Immature natural killer cell (primary cell): Measurements from ENCODE around the gene EPDR1. TPM values are rescaled to one million over a fixed set of nuclear protein-coding genes. Genes with fewer than 3 reads are reported as not detected.

ENCODE experiments used
- DNase-seq, 3 donors: peaks; one replicate each; pipeline ENCODE4 v3.0.0; 2022; ENCODE audit warnings: mixed read lengths in 1 of 3
- H3K27ac Mint-ChIP-seq, 6 donors: one replicate each; pipeline ENCODE4 v1.8.0; 2020; ENCODE audit warnings: mixed read lengths in 6 of 6, mild to moderate bottlenecking in 5 of 6, inconsistent platforms in 4 of 6, moderate library complexity in 3 of 6
- H3K27me3 Mint-ChIP-seq, 3 donors: one replicate each; pipeline ENCODE4 v1.8.0; 2020 to 2021; ENCODE audit warnings: low read depth in 3 of 3, mild to moderate bottlenecking in 3 of 3, mixed read lengths in 3 of 3, moderate library complexity in 3 of 3, inconsistent platforms in 1 of 3
- H3K36me3 Mint-ChIP-seq, 3 donors: one replicate each; pipeline ENCODE4 v1.8.0; 2020; ENCODE audit warnings: mixed read lengths in 3 of 3, inconsistent platforms in 2 of 3, mild to moderate bottlenecking in 2 of 3
- H3K4me1 Mint-ChIP-seq, 2 donors: one replicate each; pipeline ENCODE4 v1.8.0; 2020; ENCODE audit warnings: inconsistent platforms in 2 of 2, mild to moderate bottlenecking in 2 of 2, mixed read lengths in 2 of 2, moderate library complexity in 1 of 2
- H3K4me3 Mint-ChIP-seq, 5 donors: one replicate each; pipeline ENCODE4 v1.8.0; 2020; ENCODE audit warnings: mild to moderate bottlenecking in 5 of 5, mixed read lengths in 5 of 5, inconsistent platforms in 3 of 5, moderate library complexity in 3 of 5
- H3K9me3 Mint-ChIP-seq, 6 donors: one replicate each; pipeline ENCODE4 v1.8.0; 2020; ENCODE audit warnings: mild to moderate bottlenecking in 6 of 6, mixed read lengths in 6 of 6, inconsistent platforms in 4 of 6, moderate library complexity in 3 of 6
- polyA plus RNA-seq, 3 donors: library from polyadenylated mRNA; unstranded; fragments of 300-500 nt; fragmentation: Illumina TruSeq; gene quantifications; one replicate each; pipeline ENCODE4 v1.2.3, GENCODE V29; 2021

EPDR1 gene
- polyA plus RNA-seq, result 10 to 100 TPM in 1 of 3 donors, 1 to 10 TPM in 2; 5.2 to 11.2 (median 6.9) TPM

DNA sequence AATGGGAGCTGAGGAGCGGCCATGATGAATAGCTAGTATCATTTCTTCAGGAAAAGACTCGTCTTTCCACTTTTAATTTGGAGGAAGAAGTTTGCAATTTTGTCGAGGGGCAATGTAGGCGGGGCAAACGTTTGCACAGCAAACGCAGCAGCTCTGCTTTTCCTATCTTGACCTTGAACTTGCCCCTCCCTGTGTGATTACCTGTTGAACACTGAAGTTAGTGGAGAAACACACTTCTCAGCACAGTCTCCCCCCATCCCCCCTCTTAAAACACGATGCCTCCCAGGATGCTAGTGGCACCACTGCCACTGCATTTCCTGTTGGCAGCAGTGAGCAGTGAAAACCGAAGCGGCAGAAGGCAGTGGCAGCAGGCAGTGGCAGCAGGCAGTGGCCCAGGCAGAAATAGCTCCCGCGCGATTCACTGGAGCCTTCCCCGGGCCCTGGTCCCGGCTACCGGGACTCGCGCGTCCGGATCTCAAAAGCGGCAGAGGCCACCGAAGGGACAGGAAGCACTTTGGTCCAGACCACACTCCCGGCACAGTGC, at the start of gene EPDR1:
Gene EPDR1 (plus strand): TSS at position 336 of the 544 bp plus-strand sequence. CDS start 300 bp downstream, outside the sequence.
- Mint-ChIP-seq H3K27me3 (peaks cover 6 to 27% (median 6%) of the 10 kb centered on the region in 3 donors), H3K4me3 (peak within 1 kb of the TSS; percentile 87 to 90 (median 89)), H3K27ac (peak within 1 kb of the TSS in 3 of 6 donors; percentile 6 to 38 (median 15)), H3K36me3 (peaks cover 0 to 3% (median 0%) of the 10 kb centered on the region in 3 donors), H3K9me3 (peaks cover 0 to 5% (median 0%) of the 10 kb centered on the region in 6 donors), H3K4me1 (peaks cover 26 to 32% of the 10 kb centered on the region in 2 donors)
- peak; percentile 18 to 44 (median 40) for DNase-seq

DNA sequence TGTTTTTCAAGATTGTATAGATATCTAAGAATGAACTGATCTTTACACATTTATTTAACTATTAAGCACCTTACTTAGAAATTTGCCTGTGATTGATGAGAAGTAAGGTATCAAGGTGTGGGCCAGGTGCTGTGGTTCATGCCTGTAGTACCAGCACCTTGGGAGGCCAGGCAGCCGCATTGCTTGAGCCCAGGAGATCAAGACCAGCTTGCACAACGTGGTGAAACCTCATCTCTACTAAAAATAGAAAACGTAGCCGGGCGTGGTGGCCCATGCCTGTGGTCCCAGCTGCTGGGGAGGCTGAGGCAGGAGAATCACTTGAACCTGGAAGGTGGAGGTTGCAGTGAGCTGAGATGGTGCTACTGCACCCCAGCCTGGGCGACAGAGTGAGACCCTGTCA, 38.4 kb upstream of the EPDR1 start:
- Mint-ChIP-seq H3K9me3 (no peaks in the 10 kb centered on the region), H3K27me3 (peaks cover 1 to 2% (median 2%) of the 10 kb centered on the region in 3 donors), H3K4me3 (no peak overlapping the region)

DNA sequence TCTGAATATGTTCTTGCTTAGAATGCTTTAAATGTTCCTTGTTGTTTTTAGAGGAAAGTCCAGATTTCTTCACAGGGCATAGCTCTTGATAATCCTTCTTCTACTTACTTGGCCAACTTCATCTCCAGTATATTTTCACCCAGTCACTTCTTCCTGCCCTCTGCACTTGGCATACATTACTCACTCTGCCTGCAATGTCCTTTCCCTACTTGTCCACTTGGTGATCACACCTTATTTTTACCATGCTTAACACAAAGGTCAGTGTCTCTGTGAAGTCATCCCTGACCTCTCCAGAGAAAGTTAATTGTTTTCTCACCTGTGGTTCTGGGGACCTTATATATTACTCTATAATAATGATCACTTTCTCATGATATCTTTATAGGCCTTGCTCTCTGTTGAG, 27.1 kb upstream of the EPDR1 start:
- H3K36me3 Mint-ChIP-seq, result peaks cover 18 to 45% (median 23%) of the 10 kb centered on the region in 3 donors
- DNase-seq, result no peak
- H3K9me3 Mint-ChIP-seq, result peaks cover 0 to 2% (median 0%) of the 10 kb centered on the region in 6 donors
- H3K27ac Mint-ChIP-seq, result no peak overlapping the region
- no peak overlapping the region for H3K4me3 Mint-ChIP-seq
- H3K27me3 Mint-ChIP-seq, result peaks cover 0 to 5% (median 2%) of the 10 kb centered on the region in 3 donors
- no peaks in the 10 kb centered on the region for H3K4me1 Mint-ChIP-seq

More for the DNA sequence above, 38.4 kb upstream of the EPDR1 start:
- Mint-ChIP-seq H3K4me1 (peaks cover 0 to 5% of the 10 kb centered on the region in 2 donors), H3K27ac (no peak overlapping the region), H3K36me3 (peaks cover 27 to 39% (median 38%) of the 10 kb centered on the region in 3 donors)
- DNase-seq, result no peak

DNA sequence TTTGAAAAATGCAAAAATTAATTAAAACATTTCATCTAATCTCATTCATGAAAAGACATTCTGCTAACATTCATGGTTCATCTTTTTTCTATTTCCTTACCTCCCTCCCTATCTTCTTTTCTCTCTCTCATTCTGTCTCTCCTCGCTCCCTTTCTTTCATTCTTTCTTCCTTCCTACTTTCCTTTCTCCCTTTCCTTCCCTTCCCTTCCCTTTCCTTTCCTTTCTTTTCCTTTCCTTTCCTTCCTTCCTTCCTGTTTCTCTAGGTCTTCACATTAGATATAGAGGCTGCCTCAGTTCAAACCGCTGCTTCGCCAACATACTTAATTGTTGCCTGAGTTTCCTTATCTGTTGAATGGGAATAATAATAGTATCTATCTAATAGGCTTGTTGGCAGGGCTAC, 25.8 kb upstream of the EPDR1 start:
- no peak overlapping the region for H3K27ac Mint-ChIP-seq
- peaks cover 12 to 39% (median 18%) of the 10 kb centered on the region in 3 donors for H3K36me3 Mint-ChIP-seq
- H3K27me3 Mint-ChIP-seq, result peaks cover 0 to 5% (median 2%) of the 10 kb centered on the region in 3 donors
- no peak overlapping the region for H3K4me3 Mint-ChIP-seq
- peaks cover 0 to 2% (median 0%) of the 10 kb centered on the region in 6 donors for H3K9me3 Mint-ChIP-seq
- no peak for DNase-seq
- H3K4me1 Mint-ChIP-seq, result no peaks in the 10 kb centered on the region

DNA sequence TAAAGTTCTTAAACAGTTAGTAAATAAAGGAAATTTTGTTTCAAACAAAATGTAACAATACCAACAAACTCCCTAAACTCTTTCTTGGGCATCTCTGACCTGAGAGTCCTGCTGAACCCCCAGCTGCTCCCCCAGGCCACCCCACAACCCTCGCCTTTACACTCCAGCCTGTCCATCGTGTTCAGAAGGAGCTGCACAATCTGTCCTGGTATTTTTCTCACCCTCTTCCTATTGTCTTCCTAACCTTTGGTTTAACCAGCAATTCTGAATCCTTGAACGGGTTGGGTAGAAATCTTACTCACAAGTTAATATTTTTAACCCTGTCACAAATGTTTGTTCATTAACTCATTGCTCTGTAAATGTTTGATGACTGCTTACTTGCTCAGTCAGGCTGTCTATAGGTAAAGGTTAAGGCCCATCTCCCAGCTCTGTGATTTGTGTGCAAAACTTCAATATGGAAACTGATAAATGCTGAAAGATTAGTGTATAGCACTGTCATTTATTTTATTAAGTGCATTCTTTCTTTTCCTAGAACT, 20.7 kb upstream of the EPDR1 start:
- peaks cover 4 to 15% (median 11%) of the 10 kb centered on the region in 3 donors for H3K36me3 Mint-ChIP-seq
- H3K27ac Mint-ChIP-seq, result peak overlapping the region in 1 of 6 donors; percentile 70
- peaks cover 0 to 3% (median 2%) of the 10 kb centered on the region in 3 donors for H3K27me3 Mint-ChIP-seq
- H3K4me1 Mint-ChIP-seq, result no peaks in the 10 kb centered on the region
- H3K9me3 Mint-ChIP-seq, result peaks cover 0 to 2% (median 0%) of the 10 kb centered on the region in 6 donors
- H3K4me3 Mint-ChIP-seq, result no peak overlapping the region
- no peak for DNase-seq

GRCh38 chr7:37901236-37901827, 19.1 kb upstream of the EPDR1 start:
- Mint-ChIP-seq H3K4me3 (no peak overlapping the region), H3K27ac (no peak overlapping the region), H3K36me3 (peaks cover 4 to 13% (median 9%) of the 10 kb centered on the region in 3 donors), H3K27me3 (peaks cover 0 to 3% (median 2%) of the 10 kb centered on the region in 3 donors), H3K4me1 (no peaks in the 10 kb centered on the region), H3K9me3 (peaks cover 0 to 2% (median 0%) of the 10 kb centered on the region in 6 donors)
- peak in 1 of 3 donors; percentile 14 for DNase-seq

- H3K36me3 Mint-ChIP-seq, result peaks cover 4 to 12% (median 5%) of the 10 kb centered on the region in 3 donors
- H3K4me3 Mint-ChIP-seq, result no peak overlapping the region
Observed at GRCh38 chr7:37901890-37902524, 18.4 kb upstream of the EPDR1 start.

GRCh38 chr7:37908221-37908788, 12.1 kb upstream of the EPDR1 start:
- Mint-ChIP-seq H3K4me3 (no peak overlapping the region), H3K27ac (no peak overlapping the region), H3K36me3 (no peaks in the 10 kb centered on the region), H3K9me3 (no peaks in the 10 kb centered on the region), H3K4me1 (no peaks in the 10 kb centered on the region), H3K27me3 (peaks cover 0 to 10% (median 4%) of the 10 kb centered on the region in 3 donors)
- DNase-seq, result no peak

More at GRCh38 chr7:37901890-37902524, 18.4 kb upstream of the EPDR1 start:
- Mint-ChIP-seq H3K9me3 (peaks cover 0 to 2% (median 0%) of the 10 kb centered on the region in 6 donors), H3K4me1 (no peaks in the 10 kb centered on the region), H3K27ac (no peak overlapping the region), H3K27me3 (peaks cover 0 to 2% (median 2%) of the 10 kb centered on the region in 3 donors)
- DNase-seq, result no peak

GRCh38 chr7:37912756-37913155, 7.7 kb upstream of the EPDR1 start:
- H3K27ac Mint-ChIP-seq, result no peak overlapping the region
- H3K36me3 Mint-ChIP-seq, result no peaks in the 10 kb centered on the region
- no peak for DNase-seq
- no peaks in the 10 kb centered on the region for H3K9me3 Mint-ChIP-seq
- H3K4me1 Mint-ChIP-seq, result peaks cover 14% of the 10 kb centered on the region in 2 donors
- H3K27me3 Mint-ChIP-seq, result peaks cover 0 to 34% (median 13%) of the 10 kb centered on the region in 3 donors
- no peak overlapping the region for H3K4me3 Mint-ChIP-seq

DNA sequence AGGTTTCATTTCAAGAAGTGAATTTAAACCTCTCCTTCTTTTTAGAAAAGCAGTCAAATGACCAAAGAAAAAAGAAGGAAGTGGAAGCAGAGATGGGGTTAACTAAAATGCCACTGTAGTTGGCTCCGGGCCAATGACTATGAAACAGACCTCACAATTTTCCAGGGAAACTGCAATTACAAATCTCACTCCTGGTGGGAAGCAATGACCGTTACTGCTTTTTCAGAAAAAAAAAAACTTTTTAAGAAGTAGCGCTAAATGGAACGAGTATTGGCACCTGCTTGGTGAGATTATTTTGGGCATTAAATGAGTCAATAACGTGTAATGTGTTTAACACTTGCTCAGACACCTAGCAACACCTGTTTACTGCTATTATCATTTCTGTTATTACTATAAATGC, 5.0 kb upstream of the EPDR1 start:
- Mint-ChIP-seq H3K36me3 (no peaks in the 10 kb centered on the region), H3K4me1 (peaks cover 18% of the 10 kb centered on the region in 2 donors), H3K27ac (no peak overlapping the region), H3K27me3 (peaks cover 2 to 41% (median 13%) of the 10 kb centered on the region in 3 donors), H3K9me3 (peaks cover 0 to 2% (median 0%) of the 10 kb centered on the region in 6 donors), H3K4me3 (no peak overlapping the region)
- no peak for DNase-seq

DNA sequence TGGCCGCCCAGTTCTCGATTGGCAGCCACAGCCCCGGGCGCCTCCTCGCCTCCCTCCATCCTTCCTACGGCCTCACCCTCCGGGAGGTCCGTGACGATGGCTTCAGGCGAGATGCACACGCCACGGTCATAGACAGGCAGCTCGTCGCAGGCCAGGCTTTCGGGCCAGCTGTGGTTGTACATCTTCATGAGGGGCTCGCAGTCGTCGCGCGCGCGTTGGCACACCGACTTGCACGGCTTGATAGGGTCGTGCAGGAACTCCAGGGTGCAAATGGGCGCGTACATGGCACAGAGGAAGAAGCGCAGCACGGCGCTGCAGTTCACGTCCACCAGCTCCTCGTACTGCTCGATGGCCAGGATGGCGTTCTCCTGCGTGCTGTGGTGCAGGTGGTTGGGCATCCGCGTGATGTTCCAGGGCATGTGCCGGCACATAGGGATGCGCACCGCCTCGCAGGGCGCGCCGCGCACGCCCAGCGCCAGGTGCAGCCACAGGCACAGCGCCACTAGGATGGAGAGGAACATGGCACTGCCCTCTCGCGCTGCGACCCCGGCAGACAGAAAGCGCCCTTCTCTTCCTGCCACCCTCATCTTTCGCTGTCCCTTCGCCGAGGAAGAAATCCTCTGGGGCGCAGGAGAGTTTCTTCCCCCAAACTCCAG, 4.3 kb upstream of the EPDR1 start:
- peaks cover 0 to 2% (median 0%) of the 10 kb centered on the region in 6 donors for H3K9me3 Mint-ChIP-seq
- H3K27me3 Mint-ChIP-seq, result peaks cover 2 to 39% (median 13%) of the 10 kb centered on the region in 3 donors
- no peaks in the 10 kb centered on the region for H3K36me3 Mint-ChIP-seq
- no peak for DNase-seq
- peaks cover 20 to 21% of the 10 kb centered on the region in 2 donors for H3K4me1 Mint-ChIP-seq
- peak overlapping the region; percentile 11 to 72 (median 70) for H3K4me3 Mint-ChIP-seq
- no peak overlapping the region for H3K27ac Mint-ChIP-seq

DNA sequence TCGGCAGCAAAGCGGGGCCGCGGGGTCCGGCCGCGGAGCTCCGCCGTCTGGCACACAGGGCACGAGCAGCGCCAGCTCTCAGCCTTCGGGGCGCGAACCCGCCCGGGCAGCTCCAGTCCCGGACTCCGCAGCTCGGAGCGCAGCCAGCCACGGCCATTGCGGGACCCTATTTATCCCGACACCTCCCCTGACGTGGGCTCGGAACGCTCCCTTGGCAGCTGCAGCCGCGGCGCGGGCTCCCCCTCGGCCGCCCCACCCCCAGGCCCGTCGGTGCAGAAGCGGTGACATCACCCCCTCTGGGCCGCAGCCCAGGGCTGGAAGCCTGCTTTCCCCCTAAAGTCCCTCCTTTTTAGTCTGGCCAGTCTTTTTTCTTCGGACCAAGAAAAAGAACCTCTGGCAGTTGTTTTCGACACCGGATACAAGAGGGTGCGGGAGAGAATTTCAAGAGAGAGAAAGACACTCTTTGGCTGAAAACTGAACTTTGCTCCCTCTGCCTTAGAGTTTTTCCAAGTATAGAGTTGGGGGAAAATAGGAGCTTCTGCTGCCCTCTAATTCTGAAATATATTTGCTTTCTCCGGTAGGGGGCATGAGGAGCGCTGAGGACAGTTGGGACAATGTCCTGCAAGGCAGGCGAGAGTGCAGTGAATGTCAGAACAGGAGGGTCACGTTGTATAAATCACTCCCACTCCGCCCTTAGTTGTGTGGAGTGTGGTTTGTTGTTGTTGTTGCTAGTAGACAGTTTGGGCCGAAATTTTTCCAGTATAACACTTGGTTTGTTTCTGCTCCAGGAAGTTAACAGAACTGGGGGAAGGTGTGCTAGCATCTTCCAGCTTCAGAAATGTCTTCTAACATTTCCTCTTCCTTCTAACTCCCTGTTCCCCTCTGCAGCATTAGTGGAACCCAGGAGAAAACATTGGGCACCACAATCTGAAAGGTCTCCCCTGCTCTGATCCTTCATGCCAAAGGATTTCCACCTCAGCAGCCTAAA, 3.5 kb upstream of the EPDR1 start, which contains the start of gene SFRP4:
Gene SFRP4 (minus strand): TSS at position 145 of the 988 bp plus-strand sequence. CDS start 280 bp downstream, outside the sequence.
- Mint-ChIP-seq H3K9me3 (peaks cover 0 to 2% (median 0%) of the 10 kb centered on the region in 6 donors), H3K36me3 (no peaks in the 10 kb centered on the region), H3K4me3 (peak within 1 kb of the TSS; percentile 38 to 72 (median 70)), H3K4me1 (peaks cover 25 to 29% of the 10 kb centered on the region in 2 donors), H3K27ac (no peak within 1 kb of the TSS), H3K27me3 (peaks cover 2 to 36% (median 14%) of the 10 kb centered on the region in 3 donors)
- DNase-seq, result peak; percentile 4 to 20 (median 18)
